Neural cell (in vitro differentiated cells): Measurements from ENCODE around the gene C1QTNF9B. TPM values are rescaled to one million over a fixed set of nuclear protein-coding genes. Genes with fewer than 3 reads are reported as not detected.

ENCODE experiments used
- H2AFZ ChIP-seq: fragments of 200-600, 300-800 bp; sonication (generic), shearing (Covaris generic); 2 replicates; pipeline ENCODE4 v1.6.0; 2014; ENCODE audit warnings: low read depth, mild to moderate bottlenecking, antibody characterized with exemption, low read length, moderate library complexity
- H3F3A ChIP-seq: fragments of 200-600 bp; shearing (Covaris generic); 2 replicates; pipeline ENCODE4 v1.6.1; 2016; ENCODE audit warnings: mild to moderate bottlenecking, moderate library complexity, mixed read lengths, antibody characterized with exemption, low read length; ENCODE audit not compliant: insufficient read depth, poor library complexity, severe bottlenecking
- H3K27ac ChIP-seq: fragments of 200-600, 300-800 bp; sonication (generic), shearing (Covaris generic); 2 replicates; pipeline ENCODE4 v1.5.1; 2014; ENCODE audit warnings: mild to moderate bottlenecking, low read length, moderate library complexity
- H3K27me3 ChIP-seq: fragments of 300-800, 200-600 bp; sonication (generic), shearing (Covaris generic); 2 replicates; pipeline ENCODE4 v1.6.0; 2014; ENCODE audit warnings: mild to moderate bottlenecking, low read depth, low read length, moderate library complexity; ENCODE audit not compliant: insufficient read depth
- H3K36me3 ChIP-seq: fragments of 300-800, 200-600 bp; sonication (generic), shearing (Covaris generic); 2 replicates; pipeline ENCODE4 v1.5.1; 2014; ENCODE audit warnings: mild to moderate bottlenecking, antibody characterized with exemption, low read length, moderate library complexity; ENCODE audit not compliant: insufficient read depth
- H3K4me2 ChIP-seq: fragments of 300-800, 200-600 bp; sonication (generic), shearing (Covaris generic); 2 replicates; pipeline ENCODE4 v1.6.0; 2014; ENCODE audit warnings: mild to moderate bottlenecking, low read length
- H3K4me3 ChIP-seq: fragments of 300-800, 200-600 bp; sonication (generic), shearing (Covaris generic); 2 replicates; pipeline ENCODE4 v1.5.1; 2014; ENCODE audit warnings: mild to moderate bottlenecking, low read length, moderate library complexity
- H3K79me2 ChIP-seq: fragments of 200-600 bp; shearing (Covaris generic); replicated peaks from 2 replicates; pipeline ENCODE4 v1.6.0; 2014; ENCODE audit warnings: mild to moderate bottlenecking, low read length, moderate library complexity; ENCODE audit not compliant: insufficient read depth
- H3K9ac ChIP-seq: fragments of 300-800, 200-600 bp; sonication (generic), shearing (Covaris generic); 2 replicates; pipeline ENCODE4 v1.6.1; 2016; ENCODE audit warnings: mild to moderate bottlenecking, low read length, mixed read lengths
- H3K9me2 ChIP-seq: fragments of 200-600 bp; shearing (Covaris generic); 2 replicates; pipeline ENCODE4 v1.6.1; 2016; ENCODE audit warnings: mild to moderate bottlenecking, low read length, mixed read lengths; ENCODE audit not compliant: insufficient read depth
- H3K9me3 ChIP-seq: fragments of 200-600, 300-800 bp; sonication (generic), shearing (Covaris generic); 2 replicates; pipeline ENCODE4 v1.6.1; 2016; ENCODE audit warnings: mild to moderate bottlenecking, mixed run types, low read length, moderate library complexity, mixed read lengths
- H4K20me1 ChIP-seq: fragments of 200-600 bp; shearing (Covaris generic); 2 replicates; pipeline ENCODE4 v1.6.1; 2016; ENCODE audit warnings: mild to moderate bottlenecking, mixed run types; ENCODE audit not compliant: insufficient read depth
- CTCF ChIP-seq: fragments of 450-650 bp; IDR thresholded peaks from 2 replicates; pipeline ENCODE4 v1.5.1; 2014; ENCODE audit warnings: antibody characterized with exemption, mild to moderate bottlenecking, moderate library complexity; ENCODE audit not compliant: poor library complexity, severe bottlenecking
- EP300 ChIP-seq: fragments of 450-650 bp; conservative IDR thresholded peaks from 2 replicates; pipeline ENCODE4 v1.6.1; 2014; ENCODE audit warnings: antibody characterized with exemption, mild to moderate bottlenecking, moderate library complexity; ENCODE audit not compliant: poor library complexity, severe bottlenecking
- EZH2 ChIP-seq: fragments of 200-600, 300-800 bp; shearing (Covaris generic), sonication (generic); IDR thresholded peaks from 2 replicates; pipeline ENCODE4 v1.6.1; 2014; ENCODE audit warnings: antibody characterized with exemption, low read length, borderline replicate concordance, mild to moderate bottlenecking; ENCODE audit not compliant: insufficient read depth, poor library complexity, severe bottlenecking
- MXI1 ChIP-seq: fragments of 450-650 bp; conservative IDR thresholded peaks from 2 replicates; pipeline ENCODE4 v1.6.1; 2014; ENCODE audit warnings: antibody characterized with exemption, mild to moderate bottlenecking; ENCODE audit not compliant: poor library complexity, severe bottlenecking
- POLR2AphosphoS5 ChIP-seq: IDR thresholded peaks from 2 replicates; pipeline ENCODE4 v1.6.1; 2012
- RAD21 ChIP-seq: fragments of 450-650 bp; conservative IDR thresholded peaks from 2 replicates; pipeline ENCODE4 v1.6.1; 2014; ENCODE audit warnings: antibody characterized with exemption, mild to moderate bottlenecking, moderate library complexity
- REST ChIP-seq: IDR thresholded peaks from 2 replicates; pipeline ENCODE4 v1.6.1; 2012; ENCODE audit warnings: borderline replicate concordance
- SMC3 ChIP-seq: fragments of 450-650 bp; conservative IDR thresholded peaks from 2 replicates; pipeline ENCODE4 v1.6.1; 2014; ENCODE audit warnings: antibody characterized with exemption, mild to moderate bottlenecking, moderate library complexity; ENCODE audit not compliant: poor library complexity
- TAF1 ChIP-seq: IDR thresholded peaks from 2 replicates; pipeline ENCODE4 v1.6.1; 2012; ENCODE audit warnings: low read depth
- polyA plus RNA-seq: library from polyadenylated mRNA; depleted of rRNA; stranded (reverse); fragments of >200 nt; gene quantifications from 2 replicates; pipeline ENCODE4 v1.2.3, GENCODE V29; 2014

Gene C1QTNF9B
- polyA plus RNA-seq, 1 donor from 2014 or later, result 1.5 TPM

- Histone ChIP-seq H4K20me1 (no peaks in the 10 kb centered on the region), H3K9ac (no peak overlapping the region), H3F3A (no peaks in the 10 kb centered on the region), H3K36me3 (no peaks in the 10 kb centered on the region), H3K9me3 (no peaks in the 10 kb centered on the region), H3K27ac (no peak overlapping the region), H2AFZ (no peak overlapping the region), H3K4me2 (no peak overlapping the region), H3K79me2 (no peaks in the 10 kb centered on the region), H3K27me3 (no peaks in the 10 kb centered on the region), H3K4me3 (no peak overlapping the region), H3K9me2 (no peaks in the 10 kb centered on the region)
- no peak for TF ChIP-seq EZH2
- TF ChIP-seq REST, result no peak
- TF ChIP-seq SMC3, result no peak
- no peak for TF ChIP-seq TAF1
- TF ChIP-seq CTCF, result no peak
- TF ChIP-seq RAD21, result no peak
- no peak for TF ChIP-seq EP300
- TF ChIP-seq POLR2AphosphoS5, result no peak
- TF ChIP-seq MXI1, result no peak
These were observed 53.2 kb downstream of the C1QTNF9B start for GRCh38 chr13:23844132-23844531.

GRCh38 chr13:23843436-23843835 is 53.9 kb downstream of the C1QTNF9B start:
- Histone ChIP-seq H2AFZ (no peak overlapping the region), H3K36me3 (no peaks in the 10 kb centered on the region), H3F3A (no peaks in the 10 kb centered on the region), H3K9me3 (no peaks in the 10 kb centered on the region), H4K20me1 (no peaks in the 10 kb centered on the region), H3K79me2 (no peaks in the 10 kb centered on the region), H3K9ac (no peak overlapping the region), H3K4me2 (no peak overlapping the region), H3K4me3 (no peak overlapping the region), H3K27ac (no peak overlapping the region), H3K27me3 (no peaks in the 10 kb centered on the region), H3K9me2 (no peaks in the 10 kb centered on the region)
- TF ChIP-seq CTCF, result no peak
- TF ChIP-seq MXI1, result no peak
- no peak for TF ChIP-seq RAD21
- no peak for TF ChIP-seq POLR2AphosphoS5
- TF ChIP-seq TAF1, result no peak
- TF ChIP-seq EZH2, result no peak
- no peak for TF ChIP-seq REST
- no peak for TF ChIP-seq SMC3
- TF ChIP-seq EP300, result no peak
